ENCODE results near the gene KLK13.

Gene KLK13, protein sequence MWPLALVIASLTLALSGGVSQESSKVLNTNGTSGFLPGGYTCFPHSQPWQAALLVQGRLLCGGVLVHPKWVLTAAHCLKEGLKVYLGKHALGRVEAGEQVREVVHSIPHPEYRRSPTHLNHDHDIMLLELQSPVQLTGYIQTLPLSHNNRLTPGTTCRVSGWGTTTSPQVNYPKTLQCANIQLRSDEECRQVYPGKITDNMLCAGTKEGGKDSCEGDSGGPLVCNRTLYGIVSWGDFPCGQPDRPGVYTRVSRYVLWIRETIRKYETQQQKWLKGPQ

DNA sequence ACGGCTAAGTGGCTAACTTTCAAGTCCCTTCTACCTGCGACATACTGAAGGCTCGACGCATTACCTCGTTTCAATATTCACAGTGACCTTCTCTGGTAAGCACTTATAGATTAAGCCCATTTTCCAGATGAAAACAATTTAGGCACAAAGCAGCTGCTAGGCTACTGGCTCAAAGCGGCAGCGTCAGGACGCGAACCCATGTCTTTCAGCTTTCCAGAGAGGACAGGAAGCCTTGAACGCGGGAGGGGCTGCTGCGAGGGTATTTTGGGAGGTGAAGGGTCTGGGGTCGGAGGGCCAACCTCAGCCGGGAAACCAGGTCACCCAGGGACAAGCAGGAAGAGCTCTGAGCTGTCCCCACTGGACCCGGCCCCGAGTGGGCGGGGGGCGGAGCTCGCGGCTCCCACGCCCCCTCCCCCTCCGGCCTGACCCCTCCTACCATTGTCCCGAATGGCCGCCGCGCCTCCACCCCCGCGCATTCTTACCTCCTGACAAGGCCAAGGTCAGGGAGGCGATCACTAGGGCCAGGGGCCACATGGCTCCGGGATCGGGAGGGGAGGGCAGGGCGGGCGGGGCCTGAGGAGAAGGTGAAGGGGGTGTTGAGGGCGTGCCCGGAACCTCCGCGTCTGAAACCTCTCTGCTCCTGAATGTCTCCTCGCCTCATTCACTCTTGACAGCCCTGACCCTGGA lies at the start of gene KLK13:
KLK13 (minus strand) TSS at position 559 of the 687 bp plus-strand sequence; CDS start at position 534, 25 bp downstream.
- DNase-seq (ENCODE audit: low read depth), result no peak

DNA sequence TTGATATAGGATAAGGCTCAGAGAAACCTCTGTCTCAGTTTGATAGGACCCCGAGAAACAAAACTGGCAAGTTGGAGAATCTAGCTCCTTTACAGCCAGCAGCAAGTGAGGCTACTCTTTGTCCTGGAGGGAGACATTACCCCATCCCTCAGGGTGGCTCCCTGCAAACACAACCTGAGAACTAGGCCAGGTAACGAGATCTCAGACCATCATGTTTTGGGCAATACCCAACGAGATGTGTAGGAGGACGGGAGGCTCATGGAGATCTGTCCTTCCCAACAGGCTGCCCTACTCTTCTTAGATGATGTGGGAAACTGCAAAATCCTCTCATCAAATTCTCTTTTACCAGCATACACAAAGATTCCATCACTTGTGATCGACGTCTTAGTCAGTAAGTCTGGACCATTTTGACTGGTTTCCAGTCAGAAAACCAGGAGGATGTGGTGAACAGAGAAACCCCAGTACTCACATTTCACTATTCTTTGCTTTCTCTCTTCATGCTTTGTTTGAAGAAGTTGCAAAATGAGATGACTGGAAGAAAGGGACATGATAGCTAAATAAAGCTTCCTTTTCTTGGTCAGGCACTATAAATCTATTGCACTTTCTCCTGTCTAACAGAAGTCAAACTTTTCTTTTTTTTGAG lies 49.3 kb upstream of the KLK13 start:
- DNase-seq (ENCODE audit: low read depth), result no peak

DNA sequence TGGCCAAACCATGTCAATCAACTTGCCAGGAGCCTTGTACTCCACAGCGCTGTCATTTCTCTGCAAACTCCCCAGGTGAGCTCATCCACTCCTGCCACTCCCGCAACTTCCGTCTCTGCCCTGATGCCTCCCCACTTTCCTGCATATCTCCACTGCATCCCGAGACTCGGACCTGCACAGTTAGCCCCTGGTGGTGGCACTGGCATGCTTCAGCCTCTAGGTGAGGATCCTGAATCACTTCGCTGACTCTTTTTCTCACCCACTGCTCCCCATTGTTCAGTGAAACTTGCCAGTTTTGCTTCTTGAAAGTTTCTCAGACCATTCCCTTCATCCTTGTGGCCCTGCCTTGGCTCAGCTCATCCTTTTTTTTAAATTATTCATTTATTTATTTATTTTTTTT lies 46.7 kb upstream of the KLK13 start:
- DNase-seq (ENCODE audit: low read depth), result no peak

DNA sequence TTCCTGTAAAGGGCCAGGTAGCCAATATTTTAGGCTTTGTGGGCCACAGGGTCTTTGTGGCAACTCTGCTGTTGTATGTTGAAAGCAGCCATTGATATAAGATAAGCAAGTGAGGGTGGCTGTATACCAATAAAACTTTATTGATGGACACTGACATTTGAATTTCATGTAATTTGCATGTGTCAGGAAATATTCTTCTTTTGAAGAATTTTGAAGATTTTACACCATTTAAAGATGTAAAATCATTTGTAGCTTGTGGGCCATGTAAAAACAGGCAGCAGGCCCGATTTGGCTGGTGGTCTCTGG lies 45.7 kb upstream of the KLK13 start:
- no peak for DNase-seq (ENCODE audit: low read depth)

DNA sequence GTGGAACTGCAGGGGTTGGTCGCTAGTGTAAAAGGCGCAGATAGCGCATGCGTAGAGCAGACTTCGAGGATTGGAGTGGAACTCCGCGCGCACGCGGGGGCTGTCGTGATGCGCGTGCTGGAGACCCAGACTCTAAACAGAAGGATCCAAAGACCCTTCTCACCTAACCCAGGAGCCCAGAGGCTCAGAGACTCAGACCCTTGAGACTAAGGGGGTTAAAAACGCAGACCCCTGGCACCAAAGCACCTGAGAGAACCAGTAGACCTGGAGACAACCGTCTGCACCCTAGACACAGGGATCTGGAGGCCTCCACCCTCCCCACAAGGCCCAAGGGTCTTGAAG lies 43.9 kb upstream of the KLK13 start:
- no peak for DNase-seq (ENCODE audit: low read depth)

DNA sequence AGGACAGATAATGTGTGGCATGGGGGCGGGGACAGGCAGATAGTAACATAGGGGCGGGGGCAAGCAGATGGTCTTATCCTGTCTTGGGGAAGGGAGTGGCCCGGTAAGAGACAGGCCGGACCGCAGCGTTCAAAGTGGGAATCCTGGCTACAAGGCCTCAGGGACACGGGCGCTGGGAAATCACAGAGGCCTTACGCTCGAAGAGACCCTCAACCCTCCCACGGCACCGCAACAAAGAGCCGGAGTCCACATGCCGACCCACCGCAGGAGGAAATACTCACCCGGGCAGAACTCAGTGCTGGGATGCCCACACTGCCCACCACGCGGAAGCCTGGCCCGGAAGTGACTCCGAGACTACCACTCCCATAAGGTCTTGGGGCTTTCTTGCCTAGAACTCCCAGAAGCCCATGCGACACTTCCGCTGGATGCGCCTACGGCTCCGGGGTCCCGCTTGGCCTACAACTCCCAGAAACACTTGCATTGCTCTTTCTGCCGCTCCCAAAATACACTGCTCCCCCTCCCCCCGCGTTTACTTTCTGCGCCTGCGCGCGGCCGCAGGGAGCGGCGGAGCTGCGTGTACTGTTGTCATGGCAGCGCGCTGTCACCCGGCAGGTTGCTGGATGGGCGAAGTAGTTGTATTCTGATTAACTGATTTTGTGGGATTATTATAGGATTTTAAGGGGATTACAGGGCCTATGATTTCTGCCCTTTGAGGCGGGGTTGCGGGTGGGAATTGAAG lies 43.3 kb upstream of the KLK13 start, which contains the start of gene CTU1:
CTU1 (minus strand) TSS at position 344 of the 739 bp plus-strand sequence. CDS start 3,840 bp downstream, outside the sequence.
- DNase-seq (ENCODE audit: low read depth), result peak; percentile 99

DNA sequence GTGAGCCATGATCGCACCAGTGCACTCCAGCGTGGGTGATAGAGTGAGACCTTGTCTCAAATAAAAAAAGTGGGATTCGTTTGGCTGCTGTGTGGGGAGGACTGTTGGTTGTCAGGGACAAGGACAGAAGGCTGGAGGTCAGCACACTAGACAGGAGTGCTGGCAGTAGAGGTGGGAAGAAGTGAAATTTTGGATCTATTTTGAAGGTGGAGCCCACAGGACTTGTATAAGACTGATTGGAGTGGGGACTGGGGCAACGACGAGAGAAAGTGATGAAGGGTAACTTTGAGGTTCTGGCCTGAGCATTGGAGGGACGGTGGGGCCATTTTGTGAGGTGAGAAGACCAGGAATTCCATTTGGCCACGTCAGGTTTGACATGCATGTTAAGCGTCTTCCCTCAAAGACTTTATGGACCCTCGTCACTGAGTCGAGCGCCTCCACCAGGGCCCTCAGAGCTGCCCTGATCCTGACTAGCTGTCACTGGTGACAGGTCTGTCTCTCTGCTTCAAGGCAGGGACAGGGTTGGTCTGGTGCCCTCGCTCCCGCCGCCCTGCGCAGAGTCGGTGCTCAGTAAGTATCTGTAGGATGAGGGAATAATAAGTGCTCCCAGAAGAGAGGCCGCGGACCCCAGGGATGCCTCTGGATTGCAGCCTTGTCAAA lies 42.6 kb upstream of the KLK13 start:
- no peak for DNase-seq (ENCODE audit: low read depth)

DNA sequence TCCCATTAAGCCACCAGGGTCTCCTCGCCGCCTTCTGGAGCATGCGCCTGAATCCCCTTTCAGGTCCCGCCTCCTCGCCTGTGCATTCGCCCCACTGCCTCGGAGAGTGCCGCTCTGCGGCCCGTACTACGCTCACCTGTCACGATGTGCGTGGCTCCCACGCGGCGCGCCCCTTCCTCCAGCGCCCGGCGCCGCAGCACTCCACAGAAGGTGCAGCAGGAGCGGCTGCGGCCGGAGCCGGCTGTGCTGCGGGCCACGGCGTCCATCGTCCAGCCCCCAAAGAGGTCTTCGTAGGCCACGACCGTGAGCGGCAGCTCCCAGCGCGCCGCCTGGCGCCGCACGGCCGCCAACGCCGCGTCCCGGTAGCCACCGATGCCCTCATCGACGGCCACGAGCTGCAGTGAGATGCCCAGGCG lies 39.0 kb upstream of the KLK13 start:
- DNase-seq (ENCODE audit: low read depth), result no peak

DNA sequence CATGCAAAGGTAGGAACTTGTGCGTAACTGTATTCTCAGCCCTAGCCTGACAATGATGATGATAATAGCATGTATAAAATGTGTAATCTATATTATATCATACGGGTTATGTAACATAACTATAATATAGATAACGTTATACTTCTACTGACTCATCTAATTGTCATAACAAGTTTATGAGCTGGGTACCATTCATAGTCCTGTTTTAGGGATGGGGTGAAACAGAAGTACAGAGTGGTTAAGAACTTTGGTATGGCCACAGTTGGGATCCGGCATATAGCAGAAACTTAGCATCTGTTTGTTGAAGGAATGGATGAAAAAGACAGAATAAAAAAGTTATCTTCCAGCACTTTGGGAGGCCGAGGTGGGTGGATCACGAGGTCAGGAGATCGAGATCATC lies 38.1 kb upstream of the KLK13 start:
- no peak for DNase-seq (ENCODE audit: low read depth)

DNA sequence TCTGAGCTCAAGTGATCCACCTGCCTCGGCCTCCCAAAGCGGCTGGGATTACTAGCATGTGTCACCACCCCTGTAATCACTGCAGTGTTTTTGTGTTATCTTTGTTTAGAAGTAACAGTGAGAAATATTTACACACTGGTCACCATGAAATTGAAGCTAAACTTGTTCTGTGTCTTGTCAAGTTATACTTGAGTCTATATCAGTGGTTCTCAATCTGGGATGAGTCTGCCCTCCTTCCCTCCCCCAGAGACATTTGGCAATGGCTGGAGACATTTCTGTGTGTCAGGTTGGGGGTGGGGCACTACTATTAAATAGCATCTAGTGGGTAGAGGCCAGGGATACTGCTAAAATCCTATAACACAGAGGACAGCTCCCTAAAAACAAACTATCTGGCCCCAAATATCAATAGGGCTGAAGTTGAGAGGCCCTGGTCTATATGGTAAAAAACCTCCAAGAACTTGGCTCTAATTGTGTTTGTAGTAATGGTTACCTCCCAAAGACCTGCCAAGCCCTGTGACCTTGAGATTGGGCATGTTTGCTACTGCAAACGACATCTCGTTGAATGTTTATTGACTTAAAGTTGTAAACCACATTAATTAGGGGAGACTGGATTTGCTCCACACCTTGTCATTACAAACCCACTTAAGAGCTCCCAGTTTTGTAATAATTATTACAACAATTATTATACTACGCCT lies 36.4 kb upstream of the KLK13 start:
- no peak for DNase-seq (ENCODE audit: low read depth)

DNA sequence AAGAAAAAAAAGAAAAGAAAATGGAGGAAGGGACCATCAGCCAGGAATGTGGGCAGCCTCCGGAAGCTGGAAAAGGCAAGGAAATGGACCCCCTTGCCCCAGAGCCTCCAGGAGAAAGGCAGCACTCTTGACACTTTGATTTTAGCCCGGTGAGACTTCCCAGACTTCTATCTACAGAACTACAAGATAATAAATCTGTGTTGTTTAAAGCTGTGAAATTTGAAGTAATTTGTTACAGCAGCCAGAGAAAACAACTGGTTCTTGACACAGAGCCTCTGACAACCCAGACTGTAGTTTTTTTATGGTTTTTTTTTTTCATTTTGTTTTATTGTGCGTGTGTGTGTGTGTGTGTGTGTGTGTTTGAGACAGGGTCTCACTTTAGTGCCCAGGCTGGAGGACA lies 35.7 kb upstream of the KLK13 start:
- no peak for DNase-seq (ENCODE audit: low read depth)

DNA sequence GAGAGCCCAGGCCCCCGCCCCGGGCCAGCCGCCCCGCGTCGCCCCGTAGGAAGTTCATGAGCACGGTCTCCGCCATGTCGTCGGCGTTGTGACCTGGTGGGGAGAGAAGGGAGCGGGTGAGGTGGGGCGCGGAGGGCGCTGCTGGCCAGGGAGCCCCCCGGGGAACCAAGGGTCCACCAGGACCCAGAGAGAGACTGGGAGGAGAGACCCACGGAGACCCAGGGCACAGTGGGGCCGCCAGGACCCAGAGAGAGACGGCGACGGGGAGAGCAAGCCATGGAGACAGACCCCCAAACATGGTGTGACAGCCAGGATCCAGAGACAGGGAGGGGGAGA lies 34.1 kb upstream of the KLK13 start:
- no peak for DNase-seq (ENCODE audit: low read depth)

DNA sequence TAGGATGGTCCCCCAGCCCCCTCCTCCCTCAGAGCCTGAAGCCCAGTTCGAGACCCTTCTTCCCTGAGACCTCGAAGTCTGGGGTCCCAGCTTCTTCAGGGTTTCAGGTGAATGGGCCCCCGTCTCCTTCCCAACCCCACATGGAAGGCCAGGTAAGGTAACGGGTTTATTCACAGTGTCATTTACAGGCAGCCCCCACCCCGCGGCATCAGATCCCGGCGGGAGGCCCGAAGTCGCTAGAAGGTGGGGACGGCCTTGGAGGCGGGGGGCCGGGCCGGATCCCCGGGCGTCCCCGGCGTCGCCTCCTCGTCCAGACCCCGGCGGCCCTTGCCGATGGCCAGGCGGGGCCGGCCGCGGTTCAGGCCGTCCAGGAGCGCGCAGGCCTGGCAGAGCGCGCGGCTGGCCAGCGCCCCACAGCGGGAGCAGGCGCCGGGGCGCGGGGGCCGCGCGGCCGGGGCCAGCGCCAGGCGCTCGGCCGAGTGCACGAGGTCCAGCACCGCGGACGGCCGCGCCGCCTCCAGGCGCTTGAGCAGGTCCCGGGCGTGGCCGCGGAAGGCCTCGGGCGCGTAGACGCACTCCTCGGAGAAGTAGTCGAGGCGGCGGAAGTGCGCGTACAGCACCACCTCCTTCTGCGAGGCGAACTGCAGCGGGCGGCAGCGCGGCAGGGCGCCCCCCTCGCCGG lies 33.6 kb upstream of the KLK13 start:
- no peak for DNase-seq (ENCODE audit: low read depth)

DNA sequence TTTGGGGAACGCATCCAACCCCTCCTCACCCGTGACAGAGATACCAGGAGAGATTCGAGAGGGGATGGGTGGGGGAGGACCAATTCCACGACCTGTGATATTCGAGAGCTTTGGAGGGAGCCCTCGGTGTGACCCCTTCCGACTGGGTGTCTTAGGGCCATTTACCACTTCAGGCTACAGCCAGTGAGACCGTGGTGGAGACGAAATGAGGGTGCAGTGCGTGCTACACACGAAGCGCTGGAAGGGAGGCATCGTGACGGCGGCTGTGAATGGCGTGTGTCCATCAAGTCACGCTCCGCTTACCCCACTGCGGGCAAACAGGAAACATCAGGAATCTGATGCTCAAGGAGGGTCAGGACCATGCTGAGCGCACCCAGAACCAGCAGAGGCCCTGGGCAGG lies 32.9 kb upstream of the KLK13 start:
- no peak for DNase-seq (ENCODE audit: low read depth)

DNA sequence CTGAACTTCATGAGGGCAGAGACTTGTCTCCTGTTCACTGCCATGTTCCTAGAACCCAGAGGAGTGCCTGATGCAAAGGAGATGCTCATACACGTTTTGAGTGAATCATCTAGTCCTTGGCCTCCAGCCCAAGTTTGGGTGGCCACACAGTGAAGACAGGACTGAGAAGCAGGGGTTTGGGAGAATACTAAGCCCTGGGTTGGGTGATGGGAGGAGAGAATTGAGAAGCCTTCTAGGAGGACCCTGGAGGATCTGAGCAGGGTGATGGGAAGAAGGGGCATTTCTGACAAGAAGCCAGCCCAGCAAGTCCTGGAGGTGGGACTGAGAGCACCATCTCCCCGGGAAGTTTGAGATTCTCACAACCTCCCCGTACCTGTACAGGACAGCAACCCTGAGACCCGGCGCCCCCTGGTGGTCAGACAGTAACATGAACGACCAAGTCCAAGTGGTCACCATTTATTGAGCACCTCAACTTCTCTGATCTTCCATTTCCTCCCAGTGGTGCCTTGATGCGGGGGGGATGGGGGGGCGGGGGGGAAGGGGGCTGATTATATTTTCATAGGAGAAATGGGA lies 32.4 kb upstream of the KLK13 start:
- DNase-seq (ENCODE audit: low read depth), result peak; percentile 51

DNA sequence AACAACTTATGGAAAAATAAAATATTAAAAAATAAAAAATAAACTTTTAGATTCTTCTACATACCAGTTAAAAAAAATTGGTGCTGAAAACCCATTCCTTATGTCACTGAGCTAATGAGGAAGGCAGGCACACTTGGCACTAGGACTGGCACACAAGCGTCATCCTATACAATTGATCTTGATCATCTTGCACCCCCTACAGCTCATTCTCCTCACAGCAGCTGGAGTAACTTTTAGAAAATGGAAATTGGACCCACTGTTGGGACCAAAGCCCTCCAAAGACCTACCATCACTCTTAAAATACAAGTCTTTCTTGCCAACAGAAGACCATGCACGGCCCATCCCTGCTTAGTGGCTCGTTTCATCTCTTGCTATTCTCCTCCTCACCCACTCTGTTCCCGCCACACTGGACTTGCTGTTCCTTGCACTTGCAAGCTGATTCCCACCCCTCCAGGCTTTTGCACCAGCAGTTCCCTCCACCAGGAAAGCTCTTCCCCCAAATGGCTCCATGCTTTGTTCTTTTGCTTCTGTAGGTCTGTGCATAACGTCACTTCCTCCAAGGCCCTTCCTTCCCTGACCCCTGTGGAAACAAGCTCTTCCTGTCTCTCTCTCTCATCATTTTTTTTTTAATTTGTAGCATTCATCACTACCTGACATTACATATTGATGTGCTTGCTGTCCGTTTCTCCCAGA lies 31.7 kb upstream of the KLK13 start:
- DNase-seq (ENCODE audit: low read depth), result no peak

DNA sequence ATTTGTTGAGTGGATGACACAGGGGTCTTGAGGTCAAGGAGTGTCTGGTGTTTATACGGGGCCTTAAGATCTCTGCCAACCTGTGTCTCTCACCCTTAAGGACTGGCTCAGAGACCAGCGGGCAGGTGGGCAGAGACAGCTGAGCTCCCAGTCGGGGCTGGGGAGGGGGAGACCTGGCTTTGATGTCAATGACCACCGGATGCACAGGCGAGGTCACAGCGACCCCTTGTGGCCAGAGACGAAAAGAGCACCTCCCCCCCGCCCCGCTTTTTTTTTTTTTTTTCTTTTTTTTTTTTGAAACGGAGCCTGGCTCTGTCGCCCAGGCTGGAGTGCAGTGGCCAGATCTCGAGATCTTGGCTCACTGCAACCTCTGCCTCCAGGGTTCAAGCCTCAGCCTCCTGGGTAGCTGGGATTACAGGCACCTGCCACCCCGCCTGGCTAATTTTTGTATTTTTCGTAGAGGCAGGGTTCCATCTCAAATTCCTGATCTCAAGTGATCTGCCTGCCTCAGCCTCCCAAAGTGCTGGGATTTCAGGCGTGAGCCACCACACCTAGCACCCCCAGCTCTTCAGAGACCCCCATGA lies 29.9 kb upstream of the KLK13 start:
- DNase-seq (ENCODE audit: low read depth), result peak; percentile 11

DNA sequence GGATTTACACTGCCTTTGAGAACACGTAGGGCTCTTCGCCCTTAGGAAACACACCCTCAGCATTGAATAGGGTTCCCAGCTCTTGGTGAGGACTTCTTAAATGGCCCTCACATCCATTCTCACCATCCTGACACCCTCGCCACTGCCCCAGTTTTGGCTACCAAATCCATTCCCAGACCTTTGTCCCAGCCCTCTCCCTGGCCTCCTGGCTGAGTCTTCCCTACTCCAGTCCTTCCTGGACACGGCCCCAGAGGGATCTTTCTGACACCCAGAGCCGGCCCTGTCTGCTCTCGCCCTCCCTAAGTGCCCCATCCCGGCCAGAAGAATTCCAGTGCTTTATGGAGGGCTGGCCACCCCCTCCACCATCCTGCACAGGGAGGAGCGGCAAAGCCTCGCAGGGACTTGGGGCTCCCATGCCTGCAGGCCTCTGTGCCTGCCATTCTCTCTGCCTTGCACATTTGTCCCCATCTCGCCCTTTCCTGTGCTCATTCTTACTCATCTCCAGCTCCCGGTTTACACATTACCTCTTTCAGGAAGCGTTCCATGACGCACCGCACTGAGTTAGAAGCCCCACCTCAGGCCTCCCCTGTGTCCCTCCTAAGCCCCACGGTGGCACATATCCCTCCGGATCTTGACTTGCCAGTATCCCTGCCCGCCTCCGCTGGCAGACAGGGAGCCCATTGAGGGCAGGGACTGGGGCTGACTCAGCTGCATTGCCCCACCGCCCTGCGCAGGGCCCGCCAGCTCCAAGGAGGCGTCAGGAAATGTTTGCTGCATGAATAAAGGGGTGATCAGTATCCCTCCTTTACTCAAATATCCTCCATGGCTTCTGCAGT lies 28.8 kb upstream of the KLK13 start:
- no peak for DNase-seq (ENCODE audit: low read depth)

DNA sequence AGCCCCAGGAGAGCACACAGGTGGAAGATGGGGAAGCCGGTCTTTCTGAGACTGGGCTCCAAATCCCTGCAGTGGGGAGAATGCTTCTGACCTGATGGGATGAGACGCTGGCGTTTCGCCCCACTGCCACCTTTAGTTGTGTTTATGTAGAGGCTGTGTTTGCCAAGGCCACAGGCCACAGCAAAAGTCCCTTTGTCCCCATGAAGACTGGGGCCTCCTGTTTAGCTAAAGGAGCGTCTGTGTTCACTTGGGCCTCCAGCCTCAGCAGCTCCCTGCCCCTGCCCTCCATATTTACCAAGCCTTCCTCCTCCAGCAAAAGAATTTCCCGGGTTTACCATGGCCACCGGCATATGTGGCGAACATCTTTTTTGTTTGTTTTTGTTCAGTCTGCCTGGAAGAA lies 28.2 kb upstream of the KLK13 start:
- DNase-seq (ENCODE audit: low read depth), result no peak
